PC-9 (cell line): ENCODE measurements around the gene TANC1.

Source experiments
- EZH2 ChIP-seq: fragments of 200-600 bp; sonication (generic); IDR thresholded peaks from 2 replicates; pipeline ENCODE4 v1.8.0; 2017; ENCODE audit warnings: antibody characterized with exemption, low read depth
- TF ChIP-seq, protein P1 (sequence below): fragments of 200-600 bp; sonication (generic); conservative IDR thresholded peaks from 2 replicates; pipeline ENCODE4 v1.6.1; 2017; ENCODE audit warnings: mixed run types, antibody characterized with exemption, mild to moderate bottlenecking, moderate library complexity

DNA sequence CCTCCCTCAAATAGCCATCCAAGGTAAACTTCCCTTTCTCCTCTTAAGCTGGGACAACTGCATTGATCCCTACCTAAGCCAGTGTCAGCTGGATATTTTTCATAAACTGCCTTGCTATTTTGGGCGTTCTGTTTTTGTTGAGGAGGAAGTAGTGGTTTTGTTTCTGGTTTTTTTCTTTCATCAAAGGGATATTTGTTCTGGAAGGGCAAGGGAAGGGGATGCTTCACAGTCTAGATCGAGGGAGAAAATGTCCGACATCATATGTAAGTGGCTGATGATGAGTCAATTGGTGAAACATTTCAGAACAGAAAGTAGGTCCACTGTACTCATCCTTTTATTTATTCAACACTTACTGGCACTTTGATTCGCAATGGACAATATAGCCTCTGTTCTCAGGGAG lies 31.0 kb downstream of the TANC1 start:
- TF ChIP-seq, protein P1, sequence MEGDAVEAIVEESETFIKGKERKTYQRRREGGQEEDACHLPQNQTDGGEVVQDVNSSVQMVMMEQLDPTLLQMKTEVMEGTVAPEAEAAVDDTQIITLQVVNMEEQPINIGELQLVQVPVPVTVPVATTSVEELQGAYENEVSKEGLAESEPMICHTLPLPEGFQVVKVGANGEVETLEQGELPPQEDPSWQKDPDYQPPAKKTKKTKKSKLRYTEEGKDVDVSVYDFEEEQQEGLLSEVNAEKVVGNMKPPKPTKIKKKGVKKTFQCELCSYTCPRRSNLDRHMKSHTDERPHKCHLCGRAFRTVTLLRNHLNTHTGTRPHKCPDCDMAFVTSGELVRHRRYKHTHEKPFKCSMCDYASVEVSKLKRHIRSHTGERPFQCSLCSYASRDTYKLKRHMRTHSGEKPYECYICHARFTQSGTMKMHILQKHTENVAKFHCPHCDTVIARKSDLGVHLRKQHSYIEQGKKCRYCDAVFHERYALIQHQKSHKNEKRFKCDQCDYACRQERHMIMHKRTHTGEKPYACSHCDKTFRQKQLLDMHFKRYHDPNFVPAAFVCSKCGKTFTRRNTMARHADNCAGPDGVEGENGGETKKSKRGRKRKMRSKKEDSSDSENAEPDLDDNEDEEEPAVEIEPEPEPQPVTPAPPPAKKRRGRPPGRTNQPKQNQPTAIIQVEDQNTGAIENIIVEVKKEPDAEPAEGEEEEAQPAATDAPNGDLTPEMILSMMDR: no peak
- no peak for TF ChIP-seq EZH2
